ENCODE data around the gene STUB1. TPM values are rescaled to one million over a fixed set of nuclear protein-coding genes. Genes with fewer than 3 reads are reported as not detected.

STUB1 gene
- total and polyA plus RNA-seq, 2 donors (not counting 3 experiments of a cell fraction or from before 2014, with no cell fraction given): 107 to 147 TPM

DNA sequence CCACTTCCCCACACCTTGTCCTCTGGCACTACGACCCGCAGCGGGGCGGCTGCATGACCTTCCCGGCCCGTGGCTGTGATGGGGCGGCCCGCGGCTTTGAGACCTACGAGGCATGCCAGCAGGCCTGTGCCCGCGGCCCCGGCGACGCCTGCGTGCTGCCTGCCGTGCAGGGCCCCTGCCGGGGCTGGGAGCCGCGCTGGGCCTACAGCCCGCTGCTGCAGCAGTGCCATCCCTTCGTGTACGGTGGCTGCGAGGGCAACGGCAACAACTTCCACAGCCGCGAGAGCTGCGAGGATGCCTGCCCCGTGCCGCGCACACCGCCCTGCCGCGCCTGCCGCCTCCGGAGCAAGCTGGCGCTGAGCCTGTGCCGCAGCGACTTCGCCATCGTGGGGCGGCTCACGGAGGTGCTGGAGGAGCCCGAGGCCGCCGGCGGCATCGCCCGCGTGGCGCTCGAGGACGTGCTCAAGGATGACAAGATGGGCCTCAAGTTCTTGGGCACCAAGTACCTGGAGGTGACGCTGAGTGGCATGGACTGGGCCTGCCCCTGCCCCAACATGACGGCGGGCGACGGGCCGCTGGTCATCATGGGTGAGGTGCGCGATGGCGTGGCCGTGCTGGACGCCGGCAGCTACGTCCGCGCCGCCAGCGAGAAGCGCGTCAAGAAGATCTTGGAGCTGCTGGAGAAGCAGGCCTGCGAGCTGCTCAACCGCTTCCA lies 46.7 kb upstream of the STUB1 start:
- H3K4me1 ChIP-seq (ENCODE audit: control insufficient read depth, extremely low read depth, insufficient read depth, low read length): peaks cover 4% of the 10 kb centered on the region
- no TSS peak for BruUV-seq (replicated peaks)
- no peak overlapping the region for H2AFZ ChIP-seq (ENCODE audit: low read depth, low read length)
- H4K20me1 ChIP-seq (replicated peaks; ENCODE audit: control insufficient read depth, extremely low read depth, insufficient read depth, low read length): no peaks in the 10 kb centered on the region
- TF ChIP-seq CTCF (IDR thresholded peaks at IDR 0.05; ENCODE audit: extremely low read depth in 1 of 2, insufficient read depth in 1 of 2, low read depth in 1 of 2, low read length in 2 of 2) (no peak), EZH2 (IDR thresholded peaks at IDR 0.05; ENCODE audit: borderline replicate concordance, low read depth, low read length, severe bottlenecking) (no peak), JUN (IDR thresholded peaks at IDR 0.05; ENCODE audit: borderline replicate concordance, insufficient read depth, insufficient read length, low read depth) (no peak), MYC (IDR thresholded peaks at IDR 0.05; ENCODE audit: low read depth, low read length) (no peak), MAX (IDR thresholded peaks at IDR 0.05; ENCODE audit: insufficient read depth, insufficient read length) (no peak), POLR2A (IDR thresholded peaks at IDR 0.05; ENCODE audit: low read depth, low read length) (no peak), GATA2 (IDR thresholded peaks at IDR 0.05; ENCODE audit: insufficient read depth, insufficient read length, low read depth, low read length) (no peak), FOS (IDR thresholded peaks at IDR 0.05; ENCODE audit: borderline replicate concordance, insufficient read depth, low read length) (no peak), POLR2AphosphoS5 (IDR thresholded peaks at IDR 0.05; ENCODE audit: insufficient read depth, low read depth, low read length) (no peak)
- H3K9me3 ChIP-seq (replicated peaks; ENCODE audit: control insufficient read depth, insufficient read depth, low read length): no peaks in the 10 kb centered on the region
- DNase-seq (ENCODE audit: low read depth, low spot score) (no peak), FAIRE-seq (no peak)
- H3K4me2 ChIP-seq (ENCODE audit: insufficient read depth, low read length): no peak overlapping the region
- H3K9ac ChIP-seq (replicated peaks; ENCODE audit: extremely low read depth, insufficient read depth, low read length): no peak overlapping the region
- ChIA-PET CTCF (no interaction called here), POLR2A (no interaction called here)
- dilution Hi-C loops (cut with MboI; ENCODE audit: extremely low pct_ligation_motif_present, low sequenced_read_pairs): no loop called here
- no peaks in the 10 kb centered on the region for H3K36me3 ChIP-seq (ENCODE audit: control insufficient read depth in 2 of 2, extremely low read depth in 1 of 2, insufficient read depth in 2 of 2, low read length in 2 of 2)
- no peaks in the 10 kb centered on the region for H3K27me3 ChIP-seq (ENCODE audit: control insufficient read depth in 2 of 2, insufficient read depth in 2 of 2, low read length in 2 of 2)
- no peak overlapping the region for H3K27ac ChIP-seq (ENCODE audit: insufficient read depth, low read depth, low read length)
- peaks cover 8% of the 10 kb centered on the region for H3K79me2 ChIP-seq (ENCODE audit: control insufficient read depth, insufficient read depth, low read length)
- H3K4me3 ChIP-seq (replicated peaks in 1 of 3; ENCODE audit: insufficient read depth in 1 of 3, low read depth in 1 of 3, low read length in 3 of 3): no peak overlapping the region
- intact Hi-C loops (cut with micrococcal nuclease): no loop called here
- H3K9me1 ChIP-seq (replicated peaks; ENCODE audit: control insufficient read depth, extremely low read depth, insufficient read depth, low read length): no peaks in the 10 kb centered on the region

All from endothelial cell of umbilical vein (primary cell).